Activated naive CD8-positive, alpha-beta T cell treated with anti-CD3 and anti-CD28 coated beads for 36 hours (primary cell): ENCODE data around the gene LPO. TPM values are rescaled to one million over a fixed set of nuclear protein-coding genes. Genes with fewer than 3 reads are reported as not detected.

Experiments used
- DNase-seq: peaks from one replicate; pipeline ENCODE4 v3.0.0; 2021
- H3K27ac Mint-ChIP-seq: one replicate; pipeline ENCODE4 v1.8.0; 2022; ENCODE audit warnings: mild to moderate bottlenecking, moderate library complexity, mixed read lengths
- H3K27me3 Mint-ChIP-seq: one replicate; pipeline ENCODE4 v1.8.0; 2022; ENCODE audit warnings: mild to moderate bottlenecking, mixed read lengths
- H3K36me3 Mint-ChIP-seq: one replicate; pipeline ENCODE4 v1.8.0; 2021; ENCODE audit warnings: mild to moderate bottlenecking, mixed read lengths
- H3K4me1 Mint-ChIP-seq: one replicate; pipeline ENCODE4 v1.8.0; 2021; ENCODE audit warnings: mixed read lengths
- H3K4me3 Mint-ChIP-seq: one replicate; pipeline ENCODE4 v1.8.0; 2022; ENCODE audit warnings: mild to moderate bottlenecking, moderate library complexity, mixed read lengths
- H3K9me3 Mint-ChIP-seq: one replicate; pipeline ENCODE4 v1.8.0; 2022; ENCODE audit warnings: mixed read lengths
- total RNA-seq, 2 experiments: library from RNA; stranded (reverse); gene quantifications; one replicate each; pipeline ENCODE4 v1.2.3, GENCODE V29; 2021

The LPO gene
- total RNA-seq, 2 experiments from 2014 or later = not detected

DNA sequence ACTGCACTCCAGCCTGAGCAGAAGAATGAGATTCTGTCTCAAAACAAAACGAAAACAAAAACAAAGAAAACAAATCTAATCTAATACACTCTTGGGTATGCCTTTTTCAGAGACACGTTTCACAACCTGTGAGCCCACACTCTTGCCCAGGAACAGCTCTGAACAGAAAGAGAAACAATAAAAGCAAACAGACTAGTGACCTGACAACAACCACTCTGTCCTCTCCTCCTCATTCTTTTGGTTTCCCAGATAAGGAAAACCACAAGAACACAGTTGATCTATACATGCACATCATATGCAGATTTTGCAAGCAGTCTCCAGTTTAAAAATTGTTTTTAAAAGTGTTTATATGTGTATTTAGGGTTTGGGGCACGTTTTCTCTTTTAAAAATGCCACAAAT is 20.6 kb upstream of the LPO start:
- Mint-ChIP-seq H3K36me3 (peaks cover 4% of the 10 kb centered on the region), H3K4me3 (peak overlapping the region; percentile 23), H3K9me3 (no peaks in the 10 kb centered on the region), H3K27ac (no peak overlapping the region), H3K4me1 (peaks cover 16% of the 10 kb centered on the region), H3K27me3 (no peaks in the 10 kb centered on the region)
- DNase-seq = no peak

- peak; percentile 98 for DNase-seq
- Mint-ChIP-seq H3K27ac (peak within 1 kb of the TSS; percentile 91), H3K36me3 (no peaks in the 10 kb centered on the region), H3K9me3 (no peaks in the 10 kb centered on the region), H3K4me1 (peaks cover 19% of the 10 kb centered on the region), H3K4me3 (peak within 1 kb of the TSS; percentile 95), H3K27me3 (no peaks in the 10 kb centered on the region)
Observed at GRCh38 chr17:58219007-58219788, 19.2 kb upstream of the LPO start, which contains the start of gene MKS1. TSS of gene MKS1 (minus strand) at chr17:58219255. CDS start at chr17:58219230, 25 bp downstream.

- H3K4me3 Mint-ChIP-seq = peak overlapping the region; percentile 95
- no peak for DNase-seq
- H3K9me3 Mint-ChIP-seq = no peaks in the 10 kb centered on the region
- H3K36me3 Mint-ChIP-seq = no peaks in the 10 kb centered on the region
- peaks cover 3% of the 10 kb centered on the region for H3K27me3 Mint-ChIP-seq
- peak overlapping the region; percentile 91 for H3K27ac Mint-ChIP-seq
- H3K4me1 Mint-ChIP-seq = peaks cover 23% of the 10 kb centered on the region
Observed at GRCh38 chr17:58219789-58220183, 18.6 kb upstream of the LPO start.

DNA sequence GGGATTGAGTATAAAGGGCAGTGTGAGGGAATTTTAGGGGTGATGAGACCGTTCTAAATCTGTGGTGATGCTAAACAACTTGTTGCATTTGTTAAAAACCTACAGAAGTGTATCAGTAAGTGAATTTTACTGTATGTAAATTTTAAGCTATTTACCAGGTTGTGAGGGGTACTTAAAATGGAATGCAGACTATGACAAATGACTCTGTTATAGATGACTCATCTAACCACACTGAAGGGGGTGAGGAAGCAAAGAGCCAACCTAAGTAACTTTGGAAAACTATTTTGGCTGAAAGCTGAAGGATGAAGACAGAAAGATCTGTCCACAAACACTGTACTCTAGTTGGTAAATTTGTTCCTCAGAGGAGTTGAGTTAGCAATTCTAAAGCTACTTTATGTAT is 14.1 kb upstream of the LPO start:
- Mint-ChIP-seq H3K27me3 (peaks cover 16% of the 10 kb centered on the region), H3K9me3 (no peaks in the 10 kb centered on the region), H3K27ac (no peak overlapping the region)

DNA sequence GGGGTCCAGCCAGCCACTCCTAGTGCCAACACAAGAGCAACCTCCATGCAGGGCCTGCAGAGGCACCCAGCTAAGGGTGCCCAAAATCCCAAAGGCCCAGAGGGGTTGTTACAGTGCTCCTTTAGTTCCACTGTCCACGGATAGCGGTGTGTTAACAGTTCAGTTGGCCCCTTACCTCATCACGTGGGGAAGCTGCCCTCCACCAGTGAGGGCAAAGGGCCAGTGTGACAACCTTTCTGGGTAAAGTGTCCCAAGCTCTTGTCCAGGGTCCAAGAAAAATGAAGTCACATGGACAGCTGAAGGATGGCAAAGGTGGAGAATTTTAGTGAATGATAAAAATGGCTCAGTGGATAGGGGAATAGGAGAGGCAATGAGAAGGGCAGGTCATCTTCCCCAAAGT is 10.7 kb upstream of the LPO start:
- Mint-ChIP-seq H3K4me1 (peaks cover 11% of the 10 kb centered on the region), H3K9me3 (no peaks in the 10 kb centered on the region), H3K27me3 (peaks cover 25% of the 10 kb centered on the region), H3K4me3 (no peak overlapping the region), H3K36me3 (no peaks in the 10 kb centered on the region), H3K27ac (no peak overlapping the region)
- DNase-seq = no peak

More for the DNA sequence above, 14.1 kb upstream of the LPO start:
- Mint-ChIP-seq H3K4me3 (no peak overlapping the region), H3K4me1 (peaks cover 15% of the 10 kb centered on the region), H3K36me3 (no peaks in the 10 kb centered on the region)
- DNase-seq = no peak

DNA sequence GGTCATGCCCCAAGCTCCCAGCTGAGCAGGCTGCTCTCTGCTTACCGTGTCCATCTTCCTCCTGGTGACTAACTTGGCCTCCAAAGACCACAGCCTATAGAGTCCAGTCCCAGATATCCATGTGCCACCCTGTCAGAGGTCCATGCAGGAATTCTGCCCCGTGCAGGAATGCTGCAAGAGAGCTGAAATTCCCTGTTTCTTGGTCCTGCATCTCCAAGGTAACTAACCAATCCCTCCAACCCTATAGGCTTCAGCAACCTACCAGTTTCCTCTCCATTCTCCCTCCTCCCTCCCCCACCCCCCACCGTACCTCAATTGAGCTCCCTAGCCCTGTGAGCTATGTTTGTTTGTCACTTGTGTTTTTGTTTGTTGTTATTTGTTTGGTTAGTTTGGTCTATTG is 9.7 kb upstream of the LPO start:
- no peaks in the 10 kb centered on the region for H3K9me3 Mint-ChIP-seq
- no peak for DNase-seq
- H3K4me3 Mint-ChIP-seq = no peak overlapping the region
- peaks cover 14% of the 10 kb centered on the region for H3K4me1 Mint-ChIP-seq
- no peak overlapping the region for H3K27ac Mint-ChIP-seq
- H3K27me3 Mint-ChIP-seq = peaks cover 25% of the 10 kb centered on the region
- H3K36me3 Mint-ChIP-seq = no peaks in the 10 kb centered on the region

- Mint-ChIP-seq H3K27me3 (peaks cover 27% of the 10 kb centered on the region), H3K36me3 (no peaks in the 10 kb centered on the region), H3K4me1 (peaks cover 10% of the 10 kb centered on the region), H3K4me3 (no peak overlapping the region), H3K27ac (no peak overlapping the region), H3K9me3 (no peaks in the 10 kb centered on the region)
- no peak for DNase-seq
Observed at GRCh38 chr17:58229384-58229783, 9.0 kb upstream of the LPO start.

GRCh38 chr17:58229881-58230280 is 8.5 kb upstream of the LPO start:
- Mint-ChIP-seq H3K4me3 (no peak overlapping the region), H3K4me1 (peaks cover 7% of the 10 kb centered on the region), H3K36me3 (no peaks in the 10 kb centered on the region), H3K9me3 (no peaks in the 10 kb centered on the region), H3K27ac (no peak overlapping the region), H3K27me3 (peaks cover 28% of the 10 kb centered on the region)
- no peak for DNase-seq

DNA sequence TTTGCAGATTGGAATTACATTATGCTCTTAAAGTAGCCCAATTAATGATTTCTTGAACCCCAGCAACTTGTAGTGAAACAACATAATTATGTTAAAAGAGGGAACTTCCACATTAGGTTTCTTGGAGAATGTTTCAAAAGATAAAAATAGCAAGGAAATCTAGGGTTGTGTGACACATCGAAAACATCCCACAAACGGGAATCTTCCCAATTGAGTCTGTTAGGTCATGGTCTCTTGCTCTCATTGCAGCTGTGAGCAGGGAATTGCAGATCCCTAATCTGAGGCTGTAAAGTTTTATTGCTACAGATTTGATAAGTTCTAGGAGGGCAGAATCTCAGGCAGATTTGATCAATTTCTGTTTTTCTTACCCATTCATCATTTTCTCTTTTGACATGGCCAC is 6.7 kb upstream of the LPO start:
- Mint-ChIP-seq H3K36me3 (no peaks in the 10 kb centered on the region), H3K27me3 (peaks cover 43% of the 10 kb centered on the region), H3K4me1 (peaks cover 7% of the 10 kb centered on the region), H3K9me3 (no peaks in the 10 kb centered on the region), H3K27ac (no peak overlapping the region), H3K4me3 (no peak overlapping the region)
- DNase-seq = no peak

DNA sequence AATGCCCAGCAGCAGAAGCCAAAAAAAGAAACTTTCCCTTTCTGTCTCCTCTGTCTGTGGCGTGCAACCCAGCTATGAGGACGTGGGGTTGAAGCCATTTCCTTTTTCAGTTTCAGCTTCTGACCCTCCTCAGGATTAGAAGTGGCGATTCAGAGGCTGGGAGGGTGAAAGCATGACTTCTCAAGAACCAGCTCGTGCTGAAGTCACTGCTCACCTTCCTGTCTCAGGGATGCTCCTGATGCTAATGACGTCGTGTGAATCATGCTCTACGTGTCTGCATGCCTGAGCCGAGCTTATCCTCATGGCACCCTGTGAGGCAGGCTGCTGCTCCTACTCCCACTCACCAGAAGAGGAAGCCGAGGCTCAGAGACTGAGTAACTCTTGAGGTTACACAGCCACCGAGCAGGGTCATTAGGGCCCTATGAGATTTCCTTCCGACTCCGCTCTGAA is 5.7 kb upstream of the LPO start:
- Mint-ChIP-seq H3K27ac (no peak overlapping the region), H3K4me1 (peaks cover 7% of the 10 kb centered on the region), H3K36me3 (no peaks in the 10 kb centered on the region), H3K27me3 (peaks cover 45% of the 10 kb centered on the region), H3K9me3 (no peaks in the 10 kb centered on the region), H3K4me3 (no peak overlapping the region)
- DNase-seq = no peak

DNA sequence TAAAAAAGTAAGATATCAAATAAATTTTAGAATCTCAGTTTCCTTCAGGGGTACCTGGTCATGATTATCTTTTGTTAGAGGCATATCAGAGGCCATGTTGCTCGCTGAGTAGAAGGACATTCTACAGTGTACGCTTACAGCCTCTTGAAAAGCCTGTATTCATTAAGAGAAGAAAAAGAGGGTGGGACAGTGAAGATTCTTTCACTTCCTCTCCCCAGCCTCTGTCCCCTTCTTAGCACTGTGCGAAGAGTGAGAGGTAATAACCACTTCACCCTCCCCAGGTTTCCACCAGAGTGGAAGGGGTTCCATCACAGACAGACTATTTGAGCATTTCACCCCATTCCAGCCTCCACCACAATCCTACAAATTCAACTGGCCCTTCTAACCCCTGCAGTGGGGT is 4.8 kb upstream of the LPO start:
- Mint-ChIP-seq H3K27me3 (peaks cover 44% of the 10 kb centered on the region), H3K9me3 (no peaks in the 10 kb centered on the region), H3K36me3 (no peaks in the 10 kb centered on the region), H3K4me1 (peaks cover 7% of the 10 kb centered on the region), H3K4me3 (no peak overlapping the region), H3K27ac (no peak overlapping the region)
- no peak for DNase-seq

- DNase-seq = no peak
- peaks cover 7% of the 10 kb centered on the region for H3K4me1 Mint-ChIP-seq
- peaks cover 40% of the 10 kb centered on the region for H3K27me3 Mint-ChIP-seq
- H3K36me3 Mint-ChIP-seq = no peaks in the 10 kb centered on the region
- no peak overlapping the region for H3K4me3 Mint-ChIP-seq
- H3K9me3 Mint-ChIP-seq = no peaks in the 10 kb centered on the region
- H3K27ac Mint-ChIP-seq = no peak overlapping the region
Observed at GRCh38 chr17:58234512-58234911, 3.9 kb upstream of the LPO start.

GRCh38 chr17:58235821-58236220 is 2.6 kb upstream of the LPO start:
- peaks cover 49% of the 10 kb centered on the region for H3K27me3 Mint-ChIP-seq
- H3K4me1 Mint-ChIP-seq = peaks cover 7% of the 10 kb centered on the region

GRCh38 chr17:58236394-58236793 is 2.0 kb upstream of the LPO start:
- H3K27me3 Mint-ChIP-seq = peaks cover 50% of the 10 kb centered on the region
- no peak for DNase-seq
- no peaks in the 10 kb centered on the region for H3K9me3 Mint-ChIP-seq
- H3K36me3 Mint-ChIP-seq = no peaks in the 10 kb centered on the region
- no peak overlapping the region for H3K4me3 Mint-ChIP-seq
- no peak overlapping the region for H3K27ac Mint-ChIP-seq
- H3K4me1 Mint-ChIP-seq = peaks cover 7% of the 10 kb centered on the region

More at GRCh38 chr17:58235821-58236220, 2.6 kb upstream of the LPO start:
- Mint-ChIP-seq H3K27ac (no peak overlapping the region), H3K9me3 (no peaks in the 10 kb centered on the region), H3K36me3 (no peaks in the 10 kb centered on the region), H3K4me3 (no peak overlapping the region)
- DNase-seq = no peak

DNA sequence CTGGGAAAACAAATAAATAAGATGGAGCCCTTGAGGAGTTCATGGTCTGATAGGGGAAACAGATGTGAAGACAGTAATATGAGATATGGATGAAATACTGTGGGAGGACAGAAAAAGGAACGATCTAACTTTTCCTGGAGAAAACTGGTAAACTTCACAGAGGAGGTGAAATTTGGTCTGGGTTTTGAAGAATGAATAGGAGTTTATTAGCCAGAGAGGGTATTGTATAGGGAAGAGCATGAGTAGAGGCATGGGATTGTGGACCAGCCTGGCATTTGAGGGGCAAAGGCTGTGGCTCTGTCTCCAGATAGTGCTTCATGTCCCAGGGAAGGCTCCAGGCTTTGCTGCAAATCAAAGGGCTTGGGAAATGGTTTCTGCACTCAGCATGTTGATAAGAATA is 1.6 kb downstream of the LPO start:
- Mint-ChIP-seq H3K27ac (no peak overlapping the region), H3K27me3 (peaks cover 62% of the 10 kb centered on the region), H3K36me3 (no peaks in the 10 kb centered on the region), H3K4me1 (peaks cover 1% of the 10 kb centered on the region), H3K9me3 (no peaks in the 10 kb centered on the region), H3K4me3 (no peak overlapping the region)
- DNase-seq = no peak

DNA sequence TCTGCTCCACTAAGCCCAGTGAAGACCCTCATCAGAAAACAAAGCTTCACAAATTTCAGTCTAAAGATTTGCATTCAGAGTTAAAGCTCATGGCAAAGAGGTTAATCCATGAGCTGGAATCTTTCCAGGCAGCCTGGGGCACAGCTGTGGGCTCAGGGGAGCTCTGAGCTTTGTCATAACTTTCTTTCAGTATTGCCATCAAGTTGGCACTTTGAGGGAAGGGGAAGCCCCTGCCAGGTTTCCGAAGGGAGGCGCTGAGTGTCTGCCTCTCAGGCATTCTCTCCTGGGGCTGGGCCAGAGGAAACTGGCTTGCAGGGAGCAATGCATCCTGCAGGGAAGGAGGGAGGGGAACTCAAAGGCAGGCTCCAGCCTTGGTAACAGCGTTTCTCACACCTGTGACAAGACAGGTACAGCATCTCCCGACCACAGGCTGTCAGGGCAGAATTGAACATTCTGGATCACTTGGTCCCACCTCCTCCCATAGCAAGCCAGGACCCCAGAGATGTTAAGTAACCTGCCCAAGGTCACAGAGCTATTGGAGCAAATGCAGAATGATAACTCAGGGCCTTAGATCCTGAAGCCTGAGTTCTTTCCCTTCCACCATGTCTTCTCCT is 3.9 kb downstream of the LPO start:
- Mint-ChIP-seq H3K4me3 (no peak overlapping the region), H3K4me1 (peaks cover 1% of the 10 kb centered on the region), H3K27ac (no peak overlapping the region), H3K36me3 (no peaks in the 10 kb centered on the region), H3K27me3 (peaks cover 47% of the 10 kb centered on the region), H3K9me3 (no peaks in the 10 kb centered on the region)
- no peak for DNase-seq
